Forelimb muscle (tissue), 1 donor: ENCODE data around the gene RPS6KC1. TPM values are rescaled to one million over a fixed set of nuclear protein-coding genes. Genes with fewer than 3 reads are reported as not detected.
A peak's percentile ranks its signal among the peaks of the same experiment; 100 is the strongest.
"Not testable (repeated sequence)": the region's sequence is repeated elsewhere in the genome, so short reads cannot be mapped to it uniquely, and the experiment has no call there.

Source experiments
- DNase-seq: peaks from one replicate; pipeline ENCODE4 v3.0.0-alpha.2; 2013; ENCODE audit warnings: low read depth
- polyA plus RNA-seq: library from polyadenylated mRNA; unstranded; fragments of 120-200 nt; gene quantifications from one replicate; pipeline ENCODE4 v1.2.1, GENCODE V29; 2013; ENCODE audit not compliant: insufficient read length

RPS6KC1 gene, protein sequence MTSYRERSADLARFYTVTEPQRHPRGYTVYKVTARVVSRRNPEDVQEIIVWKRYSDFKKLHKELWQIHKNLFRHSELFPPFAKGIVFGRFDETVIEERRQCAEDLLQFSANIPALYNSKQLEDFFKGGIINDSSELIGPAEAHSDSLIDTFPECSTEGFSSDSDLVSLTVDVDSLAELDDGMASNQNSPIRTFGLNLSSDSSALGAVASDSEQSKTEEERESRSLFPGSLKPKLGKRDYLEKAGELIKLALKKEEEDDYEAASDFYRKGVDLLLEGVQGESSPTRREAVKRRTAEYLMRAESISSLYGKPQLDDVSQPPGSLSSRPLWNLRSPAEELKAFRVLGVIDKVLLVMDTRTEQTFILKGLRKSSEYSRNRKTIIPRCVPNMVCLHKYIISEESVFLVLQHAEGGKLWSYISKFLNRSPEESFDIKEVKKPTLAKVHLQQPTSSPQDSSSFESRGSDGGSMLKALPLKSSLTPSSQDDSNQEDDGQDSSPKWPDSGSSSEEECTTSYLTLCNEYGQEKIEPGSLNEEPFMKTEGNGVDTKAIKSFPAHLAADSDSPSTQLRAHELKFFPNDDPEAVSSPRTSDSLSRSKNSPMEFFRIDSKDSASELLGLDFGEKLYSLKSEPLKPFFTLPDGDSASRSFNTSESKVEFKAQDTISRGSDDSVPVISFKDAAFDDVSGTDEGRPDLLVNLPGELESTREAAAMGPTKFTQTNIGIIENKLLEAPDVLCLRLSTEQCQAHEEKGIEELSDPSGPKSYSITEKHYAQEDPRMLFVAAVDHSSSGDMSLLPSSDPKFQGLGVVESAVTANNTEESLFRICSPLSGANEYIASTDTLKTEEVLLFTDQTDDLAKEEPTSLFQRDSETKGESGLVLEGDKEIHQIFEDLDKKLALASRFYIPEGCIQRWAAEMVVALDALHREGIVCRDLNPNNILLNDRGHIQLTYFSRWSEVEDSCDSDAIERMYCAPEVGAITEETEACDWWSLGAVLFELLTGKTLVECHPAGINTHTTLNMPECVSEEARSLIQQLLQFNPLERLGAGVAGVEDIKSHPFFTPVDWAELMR
- polyA plus RNA-seq, result 17.2 TPM

DNA sequence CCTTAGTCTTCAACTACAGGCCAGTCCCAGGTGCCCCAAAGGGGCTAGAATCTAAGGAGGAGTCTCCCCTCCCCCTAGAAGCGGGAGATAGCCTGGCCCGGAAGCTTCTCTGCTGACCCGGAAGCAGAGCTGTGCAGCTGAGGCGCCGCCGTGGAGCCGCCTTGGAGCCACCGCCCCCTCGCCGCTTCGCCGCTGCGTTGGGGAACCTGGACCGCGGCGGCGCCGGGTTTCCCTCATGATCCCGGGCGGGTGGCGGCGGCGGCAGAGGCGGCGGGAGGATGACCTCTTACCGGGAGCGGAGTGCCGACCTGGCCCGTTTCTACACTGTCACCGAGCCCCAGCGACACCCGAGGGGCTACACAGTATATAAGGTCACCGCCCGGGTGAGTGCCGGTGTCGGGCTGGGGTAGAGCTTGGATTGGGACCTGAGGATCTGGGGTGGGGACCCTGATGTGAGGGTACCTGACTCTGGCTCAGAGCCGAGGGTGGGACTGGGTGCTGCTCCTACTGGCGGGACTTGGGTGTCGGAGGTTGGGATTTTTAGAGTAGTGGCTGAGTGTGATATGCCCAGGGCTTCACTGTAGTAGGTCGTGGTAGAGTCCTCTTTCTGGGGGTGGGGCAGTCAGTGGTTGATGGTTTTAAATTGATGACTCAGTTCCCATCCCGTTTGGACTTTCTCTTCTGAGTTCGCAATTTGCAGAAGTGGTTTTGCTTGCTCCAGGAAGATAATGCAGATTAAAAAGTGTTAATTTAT, at the start of gene RPS6KC1:
Gene RPS6KC1, plus strand, starts transcription at position 115 of the 754 bp plus-strand sequence. Its CDS starts 164 bp downstream, at position 279.
- DNase-seq, result peak; percentile 50

DNA sequence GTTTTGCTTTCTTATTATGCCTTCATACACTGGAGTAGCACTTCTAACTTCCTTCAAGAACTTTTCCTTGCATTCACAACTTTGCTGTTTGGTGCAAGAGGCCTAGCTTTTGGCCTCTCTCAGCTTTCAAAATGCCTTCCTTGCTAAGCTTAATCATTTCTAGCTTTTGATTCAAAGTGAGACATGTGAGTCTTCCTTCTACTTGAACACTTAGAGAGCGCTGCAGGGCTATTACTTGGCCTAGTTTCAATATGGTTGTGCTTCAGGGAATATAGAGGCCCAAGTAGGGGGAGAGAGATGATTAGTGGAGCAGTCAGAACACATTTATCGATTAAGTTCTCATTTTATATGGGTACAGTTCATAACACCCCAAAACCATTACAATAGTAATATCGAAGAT, 47.8 kb upstream of the RPS6KC1 start:
- DNase-seq, result no peak

DNA sequence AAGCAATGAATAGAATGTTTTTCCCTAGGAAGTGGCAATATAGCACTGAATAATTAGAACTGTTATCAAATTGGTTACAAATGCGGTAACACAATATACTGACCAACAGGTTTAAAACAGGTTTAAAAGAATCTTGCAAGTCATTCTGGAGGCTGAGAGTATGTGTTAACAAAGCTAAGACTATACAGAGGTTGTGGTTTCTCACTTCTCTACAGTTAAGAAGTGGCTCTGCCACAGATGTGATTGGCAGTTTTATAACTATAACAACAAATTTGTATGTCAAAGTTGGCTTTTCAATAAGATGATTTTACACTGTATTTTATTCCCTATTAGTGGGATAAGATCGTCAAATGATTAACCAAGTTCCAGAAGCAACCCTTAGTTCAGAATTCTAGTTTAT, 42.5 kb upstream of the RPS6KC1 start:
- no peak for DNase-seq

DNA sequence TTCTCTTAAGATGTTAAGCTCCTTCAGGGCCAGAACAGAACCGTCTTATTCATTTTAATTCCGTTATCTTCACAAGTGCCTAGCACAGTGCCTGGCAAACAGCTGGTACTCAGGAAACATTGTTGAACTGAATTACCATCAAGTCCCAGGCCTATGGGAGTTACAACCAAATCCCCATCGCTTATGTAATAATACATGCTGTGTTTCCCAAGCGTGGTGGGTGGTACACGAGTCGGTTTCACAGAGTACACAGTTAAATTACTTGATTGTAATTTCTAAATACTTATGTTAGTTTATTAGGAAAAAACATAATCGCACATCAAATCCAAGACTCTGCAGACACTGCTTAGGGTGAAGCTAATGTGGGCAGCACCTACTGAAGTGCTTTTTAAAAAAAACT, 36.4 kb upstream of the RPS6KC1 start:
- peak; percentile 0 for DNase-seq

DNA sequence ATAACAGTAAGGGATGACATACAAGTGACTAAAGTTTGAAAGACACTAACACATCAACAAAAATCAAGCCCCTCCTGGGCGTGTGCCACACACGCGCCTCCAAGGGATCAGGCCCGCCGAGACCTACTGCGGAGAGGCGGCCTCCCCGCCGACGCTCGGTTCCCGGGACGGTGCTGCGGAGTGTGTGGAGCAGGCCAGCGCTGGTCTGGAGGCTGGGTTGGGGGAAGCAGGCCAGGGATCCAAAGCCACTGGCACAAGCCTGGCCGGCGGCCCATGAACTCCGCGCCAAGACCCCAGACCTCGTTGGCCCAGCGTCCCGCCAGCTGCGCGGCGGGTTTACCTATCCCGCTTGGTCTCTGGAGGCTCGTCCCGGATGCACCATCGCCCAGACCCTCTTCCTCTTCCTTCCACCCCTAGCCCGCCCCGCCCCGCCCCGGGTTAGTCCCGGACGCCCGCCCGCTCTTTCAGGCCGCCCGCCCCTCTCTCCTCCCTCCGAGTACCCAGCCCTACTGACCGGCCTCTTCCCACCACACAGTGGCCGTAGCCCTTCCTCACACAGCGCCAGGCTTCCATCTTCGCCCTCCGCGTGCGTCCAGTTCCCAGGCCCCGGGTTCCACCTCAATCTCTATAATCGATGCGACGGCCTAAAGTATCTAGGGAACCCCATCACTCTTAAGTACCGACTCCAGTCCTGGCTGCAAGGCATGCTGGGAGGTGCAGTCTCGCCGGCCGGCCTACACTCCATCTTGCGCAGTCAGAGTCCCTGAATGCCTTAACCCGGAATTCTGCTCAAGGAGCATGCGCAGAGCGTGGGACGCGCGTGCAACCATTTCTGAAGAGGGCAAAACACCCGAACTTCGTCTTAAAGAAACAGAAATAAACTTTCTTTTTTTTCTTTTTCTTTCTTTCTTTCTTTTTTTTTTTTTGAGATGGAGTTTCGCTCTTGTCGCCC, 35.7 kb upstream of the RPS6KC1 start, which contains the start of gene ANGEL2:
Gene ANGEL2, minus strand, starts transcription at position 769 of the 952 bp plus-strand sequence. Its CDS starts 196 bp downstream, at position 573.
- peak; percentile 97 for DNase-seq

DNA sequence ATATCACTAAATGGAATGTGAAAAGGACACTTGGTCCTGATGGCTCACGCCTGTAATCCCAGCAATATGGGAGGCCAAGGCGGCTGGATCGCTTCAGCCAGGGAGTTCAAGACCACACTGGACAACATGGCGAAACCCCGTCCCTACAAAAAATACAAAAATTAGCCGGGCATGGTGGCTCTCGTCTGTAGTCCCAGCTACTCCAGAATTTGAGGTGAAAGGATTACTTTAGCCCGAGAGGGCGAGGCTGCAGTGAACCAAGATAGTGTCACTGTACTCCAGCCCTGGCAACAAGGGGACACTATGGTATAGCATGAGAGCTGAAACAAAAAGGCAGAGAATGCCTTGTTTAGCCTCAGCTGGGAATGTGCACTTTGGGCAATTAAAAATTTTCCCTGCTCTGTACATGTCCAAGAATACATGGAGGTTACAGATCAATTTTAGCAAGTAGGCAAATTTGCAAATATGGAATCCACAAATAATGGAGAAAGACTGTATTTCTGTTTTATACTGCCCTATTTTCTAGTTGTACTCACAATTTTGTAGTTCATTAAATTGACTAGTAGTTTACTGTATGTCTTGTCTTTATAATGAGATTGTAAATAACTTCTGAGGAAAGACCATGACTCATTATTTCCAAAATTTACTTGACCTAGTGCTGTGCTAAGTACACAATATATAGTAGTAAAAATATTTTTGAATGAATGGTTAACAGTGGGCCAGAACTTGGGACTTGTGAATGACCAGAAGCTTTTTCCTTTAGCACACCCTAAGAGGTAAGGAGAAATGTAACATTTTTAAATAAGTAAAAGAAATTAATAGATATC, 33.4 kb upstream of the RPS6KC1 start:
- DNase-seq, result no peak

DNA sequence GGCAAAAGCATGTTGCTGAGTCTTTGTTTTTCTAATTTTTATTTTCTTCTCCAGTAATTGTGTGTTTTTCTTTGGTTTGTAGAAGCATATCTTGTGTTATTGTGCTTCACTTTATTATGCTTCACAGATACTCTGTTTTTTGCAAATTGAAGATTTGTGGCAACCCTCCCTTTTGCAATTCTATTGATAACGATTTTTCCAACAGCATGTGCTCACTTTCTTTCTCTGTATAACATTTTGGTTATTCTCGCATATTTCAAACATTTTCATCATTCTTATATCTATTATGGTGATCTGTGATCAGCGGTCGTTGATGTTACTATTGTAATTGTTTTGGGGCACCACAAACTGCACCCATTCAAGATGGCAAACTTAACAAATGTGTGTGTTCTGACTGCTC, 31.6 kb upstream of the RPS6KC1 start:
- DNase-seq, result no peak

DNA sequence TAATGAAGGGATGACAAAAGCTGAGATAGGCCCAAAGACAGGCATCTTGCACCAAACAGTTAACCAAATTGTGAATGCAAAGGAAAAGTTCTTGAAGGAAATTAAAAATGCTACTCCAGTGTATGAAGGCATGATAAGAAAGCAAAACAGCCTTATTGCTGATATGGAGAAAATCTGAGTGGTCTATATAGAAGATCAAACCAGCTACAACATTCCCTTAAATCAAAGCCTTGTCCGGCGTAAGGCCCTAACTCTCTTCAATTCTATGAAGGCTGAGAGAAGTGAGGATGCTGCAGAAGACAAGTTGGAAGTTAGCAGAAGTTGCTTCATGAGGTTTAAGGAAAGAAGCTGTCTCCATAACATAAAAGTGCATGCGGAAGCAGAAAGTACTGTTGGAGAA, 31.0 kb upstream of the RPS6KC1 start:
- DNase-seq, result no peak

DNA sequence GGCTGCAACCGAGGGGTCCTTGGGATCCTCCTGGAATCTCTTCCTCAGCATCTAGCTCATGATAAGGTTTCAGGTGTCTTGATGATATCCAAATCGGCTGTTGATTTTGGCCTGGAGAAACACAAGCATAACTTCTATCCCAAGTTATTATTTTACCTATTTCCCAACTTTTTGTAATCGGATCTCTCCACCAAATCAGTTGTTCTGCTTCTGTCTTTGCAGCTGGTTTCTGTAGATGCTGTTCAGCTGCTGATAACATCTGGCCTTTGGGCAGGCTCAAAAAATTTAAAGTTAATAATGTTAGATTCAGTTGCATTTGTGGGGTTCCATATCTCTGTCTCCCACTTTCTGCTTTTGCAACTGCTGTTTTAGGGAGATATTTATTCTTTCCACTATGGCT, 24.0 kb upstream of the RPS6KC1 start:
- not testable (repeated sequence) for DNase-seq

DNA sequence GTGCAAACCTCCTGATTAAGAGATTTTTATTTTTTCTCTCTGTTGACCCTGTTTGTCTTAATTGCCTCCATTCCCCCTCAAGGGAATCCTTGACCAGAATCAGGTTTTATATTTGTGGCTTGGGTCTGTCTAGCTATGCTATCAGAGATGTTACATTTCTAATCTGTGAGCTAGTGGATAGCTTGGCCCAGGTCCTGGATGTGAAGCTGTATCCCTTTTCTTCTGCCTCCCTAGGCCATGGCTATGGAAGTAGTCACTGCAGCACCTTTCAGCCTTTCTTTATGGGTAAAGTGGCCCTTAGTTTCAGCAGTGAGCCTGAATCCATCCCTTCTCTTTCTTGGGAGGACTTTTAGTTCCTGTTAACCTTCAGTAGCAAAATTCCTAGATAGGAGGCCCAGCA, 18.4 kb upstream of the RPS6KC1 start:
- DNase-seq, result no peak

DNA sequence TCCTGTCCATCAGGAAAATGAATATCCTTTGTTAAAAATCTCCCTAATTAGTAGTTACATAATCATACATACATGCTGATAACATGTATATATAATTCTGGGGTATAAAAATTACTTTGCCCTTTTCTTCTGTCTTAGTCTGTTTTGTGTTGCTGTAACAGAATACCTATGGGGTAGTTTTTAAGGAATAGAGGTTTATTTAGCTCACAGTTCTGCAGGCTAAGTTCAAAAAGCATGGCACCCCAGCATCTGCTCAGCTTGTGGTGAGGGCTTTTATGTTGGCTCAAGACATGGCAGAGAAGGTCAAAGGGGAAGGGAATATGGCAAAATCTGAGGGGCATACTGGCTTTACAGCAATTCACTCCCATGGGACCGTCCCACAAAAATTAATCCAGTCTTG, 16.3 kb upstream of the RPS6KC1 start:
- no peak for DNase-seq

DNA sequence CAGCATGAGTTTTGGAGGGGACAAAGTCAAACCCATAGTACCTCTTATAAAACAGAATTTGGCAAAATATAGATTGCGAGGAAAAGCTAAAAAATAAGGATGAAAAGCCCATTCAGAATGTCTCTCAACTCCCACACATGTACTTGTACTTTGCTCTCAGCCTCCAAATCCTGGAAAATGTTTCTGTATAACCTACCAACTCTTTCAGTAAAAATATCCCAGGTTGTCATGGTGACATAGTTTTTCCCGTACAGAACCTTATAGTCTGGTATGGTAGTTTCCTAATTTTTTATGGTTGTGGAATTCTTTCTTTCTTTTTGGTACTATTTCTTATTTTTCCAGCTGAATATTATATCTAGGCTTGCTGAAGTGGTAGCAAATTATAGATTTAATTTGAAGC, 15.5 kb upstream of the RPS6KC1 start:
- no peak for DNase-seq

DNA sequence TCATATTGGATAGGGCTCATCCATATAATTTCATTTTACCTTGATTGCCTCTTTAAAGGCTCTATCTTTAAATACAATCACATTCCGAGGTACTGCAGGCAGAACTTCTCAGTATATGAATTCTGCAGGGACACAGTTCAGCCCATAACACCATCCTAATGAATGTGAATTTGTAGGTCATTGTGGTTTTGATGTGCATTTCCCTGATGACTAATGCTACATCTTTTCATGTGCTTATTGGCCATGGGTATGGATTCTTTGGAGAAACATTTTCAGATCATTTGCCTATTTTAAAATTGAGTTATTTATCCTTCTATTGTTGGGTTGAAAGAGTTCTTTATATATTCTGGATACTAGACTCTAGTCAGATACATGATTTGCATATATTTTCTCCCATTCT, 9.6 kb upstream of the RPS6KC1 start:
- no peak for DNase-seq

DNA sequence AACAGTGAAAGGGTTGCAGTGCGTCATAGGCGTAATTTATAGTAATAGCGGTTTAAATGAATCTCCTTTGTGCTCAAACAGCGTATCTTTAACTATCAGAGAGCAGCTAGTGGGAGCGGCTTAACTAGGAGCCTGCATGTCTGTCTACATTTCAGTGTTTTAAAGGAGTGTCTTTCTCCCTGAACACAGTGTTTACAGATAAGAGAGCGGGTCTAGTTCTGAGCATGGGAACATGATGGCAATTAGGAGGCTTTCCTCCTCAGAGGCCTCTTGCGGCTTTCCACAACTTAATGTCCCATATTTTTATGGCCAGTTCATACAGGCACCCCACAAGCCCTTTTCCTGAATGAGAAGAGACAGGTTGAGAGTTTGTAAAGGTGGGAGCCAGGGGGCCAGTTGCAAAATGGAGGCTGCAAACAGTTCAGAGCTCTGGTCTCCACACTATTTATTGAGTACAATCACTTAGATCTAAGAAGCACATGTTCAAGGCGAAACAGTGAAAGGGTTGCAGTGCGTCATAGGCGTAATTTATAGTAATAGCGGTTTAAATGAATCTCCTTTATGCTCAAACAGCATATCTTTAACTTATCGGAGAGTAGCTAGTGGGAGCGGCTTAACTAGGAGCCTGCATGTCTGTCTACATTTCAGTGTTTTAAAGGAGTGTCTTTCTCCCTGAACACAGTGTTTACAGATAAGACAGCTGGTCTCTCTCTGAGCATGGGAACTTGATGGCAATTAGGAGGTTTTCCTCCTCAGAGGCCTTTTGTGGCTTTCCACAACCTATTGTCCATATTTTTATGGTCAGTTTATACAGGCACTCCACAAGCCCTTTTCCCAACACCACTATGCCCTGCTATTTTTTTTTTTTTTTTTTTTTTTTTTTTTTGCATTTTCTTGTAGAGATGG, 5.5 kb upstream of the RPS6KC1 start:
- not testable (repeated sequence) for DNase-seq

DNA sequence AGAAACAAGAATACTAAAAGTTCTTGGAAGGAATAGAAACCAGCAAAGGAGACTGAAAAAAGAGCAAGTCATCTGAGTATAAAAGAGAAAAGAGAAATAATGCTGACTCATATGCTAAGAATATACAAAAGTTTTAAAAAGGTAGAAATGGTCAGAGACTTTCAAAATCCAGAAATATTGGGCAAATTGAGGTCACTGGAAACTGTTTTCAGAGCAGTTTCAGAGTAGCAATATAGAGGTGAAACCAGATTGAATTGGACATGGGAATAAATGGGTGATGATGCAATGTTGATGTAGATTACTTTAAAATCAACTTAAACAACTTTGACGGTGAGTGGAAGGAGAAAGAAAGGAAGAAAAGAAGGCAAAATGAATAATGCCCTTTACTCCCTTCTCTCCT, 1.8 kb upstream of the RPS6KC1 start:
- no peak for DNase-seq

DNA sequence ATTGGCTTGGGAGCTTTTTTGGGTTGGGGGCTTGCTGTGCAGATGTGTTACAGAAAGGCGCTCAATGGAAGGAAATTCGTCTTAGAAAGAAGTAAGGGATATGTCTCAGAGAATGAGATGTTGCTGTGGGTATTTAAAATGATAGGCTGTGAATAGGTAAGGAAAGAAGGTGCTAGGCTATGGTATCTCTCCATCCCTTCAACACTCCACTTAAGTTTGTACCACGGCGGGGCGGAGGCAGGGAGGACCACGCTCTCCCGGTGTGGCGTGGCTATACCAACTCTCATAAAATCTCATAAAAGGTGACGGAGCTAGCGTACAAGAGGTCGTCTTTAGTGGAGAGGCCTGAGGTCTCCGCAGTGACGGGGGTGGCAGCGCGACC, 305 bp upstream of the RPS6KC1 start:
- DNase-seq, result no peak

DNA sequence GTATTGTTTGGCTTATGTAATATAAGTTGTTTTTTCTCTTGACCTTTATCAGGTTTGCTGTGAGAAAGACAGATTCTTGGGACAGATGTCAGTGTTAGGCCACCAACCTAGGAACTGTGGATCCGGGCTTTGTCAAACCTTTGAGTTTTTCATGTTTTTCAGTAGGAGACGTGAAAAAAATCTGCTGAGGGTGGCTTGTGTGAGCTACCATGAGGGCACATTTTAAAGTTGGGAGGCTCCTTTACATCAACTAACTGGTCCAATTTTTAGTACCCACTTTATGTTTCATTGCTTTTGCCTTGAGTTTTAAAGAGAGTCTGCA, 801 bp downstream of the RPS6KC1 start:
- no peak for DNase-seq

DNA sequence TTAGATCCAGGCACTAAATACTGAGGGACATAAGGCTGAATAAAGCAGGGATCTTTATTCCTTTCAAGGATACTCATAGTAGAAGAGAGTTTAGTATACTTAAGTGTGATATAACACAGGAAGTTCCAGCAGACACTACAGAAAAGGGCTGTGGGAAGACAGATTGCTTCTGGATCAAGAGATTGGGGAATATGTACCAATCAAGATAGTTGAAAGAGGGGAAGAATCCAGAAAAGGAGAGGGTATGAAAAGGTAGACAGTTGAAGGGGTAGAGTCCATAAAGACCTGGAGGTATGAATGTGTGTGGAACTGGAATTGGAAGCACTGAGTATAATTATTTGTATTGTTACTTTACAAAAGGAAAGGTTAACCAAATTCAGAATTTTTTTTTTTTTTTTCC, 2.4 kb downstream of the RPS6KC1 start:
- DNase-seq, result no peak

DNA sequence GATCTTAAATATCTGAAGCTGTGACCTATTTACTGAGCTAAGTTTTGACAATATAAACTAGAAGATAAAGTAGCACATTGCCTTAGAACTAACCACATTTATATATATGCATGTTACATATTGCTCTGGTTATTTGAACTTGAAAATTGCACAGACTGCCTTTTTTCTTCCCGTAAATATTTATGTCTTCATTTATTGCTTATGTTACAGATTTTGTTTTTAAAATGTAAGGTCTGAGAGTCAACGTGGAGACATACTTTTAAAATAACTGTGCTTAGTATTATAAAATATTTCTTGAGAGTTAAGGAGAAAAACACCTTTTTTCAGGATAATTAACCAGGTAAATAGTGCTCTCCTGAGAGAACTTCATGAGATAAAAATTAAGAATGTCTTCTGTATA, 3.1 kb downstream of the RPS6KC1 start:
- DNase-seq, result no peak
